MM.1S (cell line): ENCODE measurements around the gene CARD16.

Experiments
- DNase-seq: peaks from one replicate; pipeline ENCODE4 v3.0.0-alpha.2; 2015
- H2AFZ ChIP-seq: fragments of 300-600 bp; sonication (generic); 2 replicates; pipeline ENCODE4 v1.6.0; 2016; ENCODE audit warnings: antibody characterized with exemption, low read length
- H3F3A ChIP-seq: fragments of 300-600 bp; sonication (generic); 2 replicates; pipeline ENCODE4 v1.6.1; 2016; ENCODE audit warnings: mild to moderate bottlenecking, antibody characterized with exemption, low read length, moderate library complexity, mixed read lengths; ENCODE audit not compliant: insufficient read depth
- H3K27ac ChIP-seq: fragments of 300-600 bp; sonication (generic); 2 replicates; pipeline ENCODE4 v1.5.1; 2016; ENCODE audit warnings: mild to moderate bottlenecking, low read length
- H3K27me3 ChIP-seq: fragments of 300-600 bp; sonication (generic); replicated peaks from 2 replicates; pipeline ENCODE4 v1.6.0; 2016; ENCODE audit warnings: low read length; ENCODE audit not compliant: insufficient read depth
- H3K36me3 ChIP-seq: fragments of 300-600 bp; sonication (generic); replicated peaks from 2 replicates; pipeline ENCODE4 v1.6.1; 2016; ENCODE audit warnings: mild to moderate bottlenecking, low read length, mixed read lengths; ENCODE audit not compliant: insufficient read depth
- H3K4me1 ChIP-seq: fragments of 300-600 bp; sonication (generic); 2 replicates; pipeline ENCODE4 v1.6.1; 2016; ENCODE audit warnings: low read length, mixed read lengths
- H3K4me2 ChIP-seq: fragments of 300-600 bp; sonication (generic); 2 replicates; pipeline ENCODE4 v1.6.0; 2016; ENCODE audit warnings: low read depth, low read length
- H3K4me3 ChIP-seq: fragments of 300-600 bp; sonication (generic); 2 replicates; pipeline ENCODE4 v1.5.1; 2016; ENCODE audit warnings: low read length, mixed read lengths
- H3K79me2 ChIP-seq: fragments of 300-600 bp; sonication (generic); 2 replicates; pipeline ENCODE4 v1.6.1; 2016; ENCODE audit warnings: mixed run types, low read length, mixed read lengths
- H3K9ac ChIP-seq: fragments of 300-600 bp; sonication (generic); 2 replicates; pipeline ENCODE4 v1.6.1; 2016; ENCODE audit warnings: low read length, mixed read lengths
- H3K9me2 ChIP-seq: fragments of 300-600 bp; sonication (generic); replicated peaks from 2 replicates; pipeline ENCODE4 v1.6.1; 2016; ENCODE audit warnings: mild to moderate bottlenecking, low read length, mixed read lengths; ENCODE audit not compliant: insufficient read depth
- H3K9me3 ChIP-seq: fragments of 300-600 bp; sonication (generic); replicated peaks from 2 replicates; pipeline ENCODE4 v1.6.1; 2016; ENCODE audit warnings: mild to moderate bottlenecking, low read length, mixed read lengths; ENCODE audit not compliant: insufficient read depth
- H4K20me1 ChIP-seq: fragments of 300-600 bp; sonication (generic); 2 replicates; pipeline ENCODE4 v1.6.1; 2016; ENCODE audit warnings: mild to moderate bottlenecking, low read length, moderate library complexity, mixed read lengths; ENCODE audit not compliant: insufficient read depth
- EZH2 ChIP-seq: fragments of 300-600 bp; sonication (generic); optimal IDR thresholded peaks from 2 replicates; pipeline ENCODE3; 2017; ENCODE audit warnings: low read depth, mild to moderate bottlenecking, antibody characterized with exemption, low read length, mixed read lengths
- EZH2phosphoT487 ChIP-seq: fragments of 300-600 bp; sonication (generic); IDR thresholded peaks from 2 replicates; pipeline ENCODE4 v1.6.1; 2018; ENCODE audit warnings: antibody characterized with exemption, low read length
- TF ChIP-seq, protein P1 (sequence below): fragments of 300-600 bp; sonication (generic); IDR thresholded peaks from 2 replicates; pipeline ENCODE4 v1.5.1; 2016; ENCODE audit warnings: antibody characterized with exemption, low read length, mixed read lengths

The CARD16 gene

DNA sequence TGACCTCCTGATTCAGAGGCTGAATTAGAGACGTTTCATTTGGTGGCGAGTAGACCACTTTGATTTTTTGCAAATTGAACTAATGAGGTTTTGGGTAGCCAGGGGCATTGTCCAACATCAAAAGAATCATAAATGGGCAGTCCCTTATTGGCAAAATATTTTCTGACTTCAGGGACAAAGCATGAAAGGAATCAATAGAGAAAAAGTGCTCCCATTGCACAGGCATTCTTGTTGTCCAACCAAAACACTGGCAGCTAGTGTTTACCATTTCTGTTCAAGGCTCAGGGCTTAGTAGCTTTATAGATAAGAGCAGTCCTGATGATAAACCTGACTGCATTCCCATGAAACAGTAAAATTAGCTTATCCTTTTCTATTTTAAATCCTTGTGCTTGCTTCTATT, 6.4 kb upstream of the CARD16 start:
- Histone ChIP-seq H3K4me2 (no peak overlapping the region), H3F3A (no peaks in the 10 kb centered on the region), H3K79me2 (no peaks in the 10 kb centered on the region), H3K9me2 (no peaks in the 10 kb centered on the region), H3K27me3 (no peaks in the 10 kb centered on the region), H4K20me1 (no peaks in the 10 kb centered on the region), H3K36me3 (no peaks in the 10 kb centered on the region), H3K9ac (no peak overlapping the region), H3K4me3 (no peak overlapping the region), H2AFZ (no peak overlapping the region), H3K4me1 (no peaks in the 10 kb centered on the region), H3K9me3 (no peaks in the 10 kb centered on the region), H3K27ac (no peak overlapping the region)
- no peak for DNase-seq
- TF ChIP-seq, protein P1, sequence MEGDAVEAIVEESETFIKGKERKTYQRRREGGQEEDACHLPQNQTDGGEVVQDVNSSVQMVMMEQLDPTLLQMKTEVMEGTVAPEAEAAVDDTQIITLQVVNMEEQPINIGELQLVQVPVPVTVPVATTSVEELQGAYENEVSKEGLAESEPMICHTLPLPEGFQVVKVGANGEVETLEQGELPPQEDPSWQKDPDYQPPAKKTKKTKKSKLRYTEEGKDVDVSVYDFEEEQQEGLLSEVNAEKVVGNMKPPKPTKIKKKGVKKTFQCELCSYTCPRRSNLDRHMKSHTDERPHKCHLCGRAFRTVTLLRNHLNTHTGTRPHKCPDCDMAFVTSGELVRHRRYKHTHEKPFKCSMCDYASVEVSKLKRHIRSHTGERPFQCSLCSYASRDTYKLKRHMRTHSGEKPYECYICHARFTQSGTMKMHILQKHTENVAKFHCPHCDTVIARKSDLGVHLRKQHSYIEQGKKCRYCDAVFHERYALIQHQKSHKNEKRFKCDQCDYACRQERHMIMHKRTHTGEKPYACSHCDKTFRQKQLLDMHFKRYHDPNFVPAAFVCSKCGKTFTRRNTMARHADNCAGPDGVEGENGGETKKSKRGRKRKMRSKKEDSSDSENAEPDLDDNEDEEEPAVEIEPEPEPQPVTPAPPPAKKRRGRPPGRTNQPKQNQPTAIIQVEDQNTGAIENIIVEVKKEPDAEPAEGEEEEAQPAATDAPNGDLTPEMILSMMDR, result no peak

DNA sequence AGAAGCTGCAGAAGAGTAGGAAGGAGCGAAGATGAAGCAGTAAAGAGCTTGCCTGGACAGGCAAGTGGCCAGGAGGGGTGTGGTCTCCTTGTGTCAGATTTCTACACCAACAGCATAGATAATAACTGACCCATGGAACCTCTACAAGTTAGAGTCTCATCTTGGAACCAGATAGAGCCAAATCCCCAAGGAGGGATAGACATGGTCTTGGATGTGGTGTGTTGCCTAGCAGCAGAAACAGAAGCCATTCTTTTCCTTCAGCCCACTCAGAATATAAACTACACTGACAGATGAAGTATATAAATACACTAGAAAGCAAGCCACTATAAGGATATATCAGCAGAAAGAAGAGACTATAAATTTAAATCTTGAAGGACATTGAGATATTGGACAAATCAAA, 4.3 kb upstream of the CARD16 start:
- Histone ChIP-seq H2AFZ (no peak overlapping the region), H3K27ac (no peak overlapping the region), H3K79me2 (no peaks in the 10 kb centered on the region), H3K4me3 (no peak overlapping the region), H3K4me2 (no peak overlapping the region), H3K36me3 (no peaks in the 10 kb centered on the region), H3F3A (no peaks in the 10 kb centered on the region), H3K4me1 (peaks cover 5% of the 10 kb centered on the region), H3K27me3 (no peaks in the 10 kb centered on the region), H4K20me1 (no peaks in the 10 kb centered on the region), H3K9me3 (no peaks in the 10 kb centered on the region), H3K9me2 (no peaks in the 10 kb centered on the region), H3K9ac (no peak overlapping the region)
- DNase-seq, result no peak
- TF ChIP-seq EZH2phosphoT487 (no peak), EZH2 (no peak)
- TF ChIP-seq, protein P1, result no peak

DNA sequence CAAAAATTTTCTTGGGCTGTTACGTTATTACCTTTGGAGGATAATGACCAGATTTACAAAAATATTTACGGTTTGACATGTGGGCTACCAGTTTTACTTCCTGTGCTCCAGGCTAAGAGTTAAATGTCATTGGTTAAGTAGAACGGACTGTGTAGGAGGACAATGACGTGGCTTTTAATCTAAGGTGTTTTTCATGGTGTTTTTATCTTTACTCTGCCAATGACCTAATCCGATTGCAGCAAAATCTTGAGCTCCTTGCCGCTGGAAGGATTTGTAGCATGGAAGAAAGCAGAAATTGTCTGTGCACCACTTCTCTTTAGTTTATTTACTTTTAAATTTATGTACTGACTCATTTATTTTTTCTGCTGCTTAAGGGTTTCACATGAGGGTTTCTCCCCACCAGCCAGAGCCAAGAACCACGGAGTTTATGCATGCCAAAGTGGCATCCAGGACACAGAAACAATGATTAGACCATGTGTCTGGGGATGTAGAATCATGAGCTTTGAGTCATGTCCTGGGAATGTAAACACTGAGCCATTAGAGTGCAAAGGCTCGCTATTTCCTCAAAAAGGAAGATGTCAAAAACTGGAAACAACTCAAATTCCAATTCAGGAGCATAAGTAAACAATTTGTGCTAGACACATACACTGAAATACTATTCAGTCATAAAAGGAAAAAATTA, 1.9 kb upstream of the CARD16 start:
- Histone ChIP-seq H3K4me3 (no peak overlapping the region), H3K27me3 (no peaks in the 10 kb centered on the region), H4K20me1 (no peaks in the 10 kb centered on the region), H3K79me2 (no peaks in the 10 kb centered on the region), H3K9ac (no peak overlapping the region), H2AFZ (no peak overlapping the region), H3K27ac (no peak overlapping the region), H3F3A (no peaks in the 10 kb centered on the region), H3K36me3 (no peaks in the 10 kb centered on the region), H3K4me2 (no peak overlapping the region), H3K9me2 (no peaks in the 10 kb centered on the region), H3K9me3 (no peaks in the 10 kb centered on the region), H3K4me1 (peaks cover 16% of the 10 kb centered on the region)
- TF ChIP-seq EZH2phosphoT487, result no peak
- TF ChIP-seq EZH2, result no peak
- TF ChIP-seq, protein P1, result no peak
- DNase-seq, result no peak
